ENCODE measurements around the gene TEX12. TPM values are rescaled to one million over a fixed set of nuclear protein-coding genes. Genes with fewer than 3 reads are reported as not detected.
"Not testable (repeated sequence)": the region's sequence is repeated elsewhere in the genome, so short reads cannot be mapped to it uniquely, and the experiment has no call there.

Gene TEX12
- under 1 TPM in 5 of 12 donors, not detected in 7; 0.22 to 0.44 (median 0.23) TPM for polyA plus RNA-seq (ENCODE audit: insufficient read length in 12 of 12)
- long read RNA-seq, donor 1, result 0 reads
- long read RNA-seq, donor 2, result 0 reads
- long read RNA-seq, donor 3, result 0 reads
- long read RNA-seq, donor 4, result 0 reads
- long read RNA-seq, donor 5, result 0 reads
- long read RNA-seq, donor 6, result 0 reads
- long read RNA-seq, donor 7, result 0 reads
- long read RNA-seq, donor 8, result 0 reads
- long read RNA-seq, donor 9, result 0 reads
- long read RNA-seq, donor 10, result 0 reads
- long read RNA-seq, donor 11, result 0 reads

GRCh38 chr11:112167145-112167544 lies at the start of gene TEX12:
Gene TEX12, plus strand, starts transcription at chr11:112167372. Its CDS starts 1,897 bp downstream, at chr11:112169269.
- DNase-seq, result no peak

DNA sequence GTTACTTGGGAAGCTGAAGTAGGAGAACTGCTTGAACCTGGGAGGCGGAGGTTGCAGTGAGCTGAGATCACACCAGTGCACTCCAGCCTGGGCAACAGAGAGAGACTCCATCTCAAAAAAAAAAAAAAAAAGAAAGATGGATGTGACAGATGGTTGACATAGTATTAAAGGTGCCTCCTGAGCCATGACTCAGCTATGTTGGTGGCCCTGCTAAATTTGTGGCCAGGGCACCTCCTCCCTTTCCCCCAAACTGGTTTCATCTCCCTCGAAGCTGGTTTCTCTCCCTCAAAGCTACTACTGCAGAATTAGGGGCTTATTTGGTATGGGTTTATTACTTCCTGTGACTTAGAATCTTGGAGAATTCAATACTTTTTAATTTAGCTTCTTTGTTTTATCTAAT lies 49.0 kb upstream of the TEX12 start:
- no peak for DNase-seq

- no peak for DNase-seq
Observed at GRCh38 chr11:112121981-112122615, 45.1 kb upstream of the TEX12 start.

GRCh38 chr11:112123129-112123528 lies 44.0 kb upstream of the TEX12 start:
- no peak for DNase-seq

DNA sequence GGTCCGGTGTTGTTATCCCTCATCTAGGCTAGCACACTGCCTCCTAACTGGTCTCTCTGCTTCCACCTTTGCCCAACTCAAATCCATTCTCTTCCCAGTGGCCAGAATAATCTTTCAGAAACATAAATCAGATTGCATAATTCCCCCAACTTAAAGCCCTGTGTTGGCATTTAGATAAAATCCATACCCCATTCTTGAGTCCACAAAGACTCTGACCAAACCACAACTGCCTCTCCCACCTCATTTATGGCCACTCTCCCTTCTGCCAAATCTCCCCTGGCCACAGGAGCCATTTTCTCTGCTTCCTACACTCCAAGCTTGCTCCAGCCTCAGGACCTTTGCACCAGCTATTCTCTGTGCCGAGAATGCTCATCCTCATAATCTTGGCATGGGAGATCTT lies 40.1 kb upstream of the TEX12 start:
- DNase-seq, result no peak

DNA sequence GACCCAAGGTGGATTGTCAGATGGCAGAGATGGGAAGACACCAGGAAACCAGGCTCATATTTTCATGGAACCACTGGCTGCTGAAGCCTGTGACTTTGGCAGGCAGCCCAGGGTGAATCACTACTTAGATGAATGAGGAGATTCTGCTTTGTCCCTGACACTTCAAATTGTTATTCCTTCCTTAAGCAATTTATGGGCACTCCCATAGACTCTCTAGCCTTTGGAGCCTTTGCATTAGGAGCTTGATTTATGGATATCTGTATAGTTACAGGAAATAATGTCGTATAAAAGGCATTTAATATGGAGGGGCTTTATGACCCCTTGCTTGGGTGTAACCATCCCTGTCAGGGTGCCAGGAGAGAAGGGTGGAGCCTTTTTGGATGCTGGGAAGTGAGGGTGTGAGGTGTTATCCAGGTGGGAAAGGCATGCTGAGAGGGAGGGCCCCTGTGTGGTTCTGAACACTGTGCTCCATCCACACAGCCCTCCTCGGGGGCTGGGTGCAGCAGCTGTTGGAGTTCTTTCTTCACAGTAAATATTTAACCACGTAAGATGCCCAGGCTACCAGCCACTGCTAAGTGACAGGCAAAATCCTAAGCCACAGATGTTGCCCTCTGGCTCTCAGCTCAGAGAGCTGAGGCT lies 38.6 kb upstream of the TEX12 start:
- DNase-seq, result no peak

GRCh38 chr11:112129656-112130055 lies 37.5 kb upstream of the TEX12 start:
- no peak for DNase-seq

- DNase-seq, result no peak
Observed at GRCh38 chr11:112132737-112133136, 34.4 kb upstream of the TEX12 start.

- DNase-seq, result no peak
Observed at GRCh38 chr11:112134473-112134872, 32.7 kb upstream of the TEX12 start.

DNA sequence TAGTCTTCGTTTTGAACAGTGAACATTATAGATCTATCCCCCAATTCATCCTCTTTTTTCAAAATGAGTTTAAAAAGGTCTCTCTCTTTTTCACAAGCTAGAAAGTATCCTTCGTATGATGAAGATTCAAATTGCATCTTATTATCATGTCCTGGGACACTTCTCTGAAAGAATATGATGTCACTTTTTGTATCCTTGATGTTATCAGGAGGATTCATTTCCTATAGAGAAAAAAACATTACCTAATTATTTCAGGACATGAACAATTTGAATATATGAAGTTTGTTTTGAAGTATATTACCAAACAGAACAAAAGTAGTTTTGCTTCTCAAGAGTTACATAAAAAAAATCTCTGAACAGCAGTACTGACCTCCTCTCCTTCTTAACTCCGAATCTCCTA lies 23.6 kb upstream of the TEX12 start:
- DNase-seq, result no peak

DNA sequence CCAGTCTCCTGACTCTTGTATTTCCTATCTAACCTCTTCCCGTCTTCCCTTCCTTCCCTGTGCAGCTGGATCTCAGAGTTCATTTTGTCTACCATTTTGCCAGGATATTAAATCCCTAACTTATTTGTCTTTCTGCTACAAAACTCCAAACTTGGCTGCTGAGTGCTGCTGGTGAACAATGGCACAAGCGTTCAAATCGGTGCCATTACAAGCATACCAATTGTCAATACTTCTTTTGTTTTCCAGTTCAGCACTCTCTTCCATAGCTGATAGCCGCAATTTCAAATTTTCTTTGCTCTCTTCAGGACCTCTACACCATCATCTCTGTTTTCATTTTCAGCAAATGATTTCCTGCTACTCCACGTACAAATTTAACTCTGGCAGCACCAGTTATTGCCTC lies 16.7 kb upstream of the TEX12 start:
- no peak for DNase-seq

DNA sequence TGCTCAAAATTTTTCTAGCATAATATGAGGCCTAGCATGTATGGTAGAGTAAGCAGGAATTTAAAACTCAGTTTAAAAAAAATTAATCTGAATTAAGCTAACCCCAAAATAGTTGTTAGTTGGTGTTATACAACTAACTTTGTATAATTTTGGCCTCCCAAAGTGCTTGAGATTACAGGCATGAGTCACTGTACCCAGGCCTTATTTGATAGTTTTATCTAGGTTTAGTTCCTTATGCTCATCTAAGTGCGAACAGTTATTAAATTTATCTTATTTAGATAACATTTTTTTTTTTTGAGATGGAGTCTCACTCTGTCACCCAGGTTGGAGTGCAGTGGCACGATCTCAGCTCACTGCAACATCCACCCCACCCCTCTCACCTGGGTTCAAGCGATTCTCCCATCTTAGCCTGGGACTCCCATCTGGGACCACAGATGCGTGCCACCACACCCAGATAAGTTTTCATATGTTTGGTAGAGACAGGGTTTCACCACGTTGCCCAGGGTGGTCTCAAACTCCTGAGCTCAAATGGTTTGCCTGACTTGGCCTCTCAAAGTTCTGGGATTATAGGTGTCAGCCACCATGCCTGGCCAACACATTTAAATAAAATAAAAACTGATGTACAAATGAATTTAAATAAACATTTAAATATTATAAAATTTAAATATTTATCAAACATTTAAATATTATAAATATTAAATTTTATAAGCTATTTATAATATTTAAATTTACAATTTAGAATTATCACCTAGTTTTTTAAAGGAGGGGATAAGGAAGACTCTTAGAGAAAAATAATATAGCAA lies 10.8 kb upstream of the TEX12 start:
- DNase-seq, result no peak

DNA sequence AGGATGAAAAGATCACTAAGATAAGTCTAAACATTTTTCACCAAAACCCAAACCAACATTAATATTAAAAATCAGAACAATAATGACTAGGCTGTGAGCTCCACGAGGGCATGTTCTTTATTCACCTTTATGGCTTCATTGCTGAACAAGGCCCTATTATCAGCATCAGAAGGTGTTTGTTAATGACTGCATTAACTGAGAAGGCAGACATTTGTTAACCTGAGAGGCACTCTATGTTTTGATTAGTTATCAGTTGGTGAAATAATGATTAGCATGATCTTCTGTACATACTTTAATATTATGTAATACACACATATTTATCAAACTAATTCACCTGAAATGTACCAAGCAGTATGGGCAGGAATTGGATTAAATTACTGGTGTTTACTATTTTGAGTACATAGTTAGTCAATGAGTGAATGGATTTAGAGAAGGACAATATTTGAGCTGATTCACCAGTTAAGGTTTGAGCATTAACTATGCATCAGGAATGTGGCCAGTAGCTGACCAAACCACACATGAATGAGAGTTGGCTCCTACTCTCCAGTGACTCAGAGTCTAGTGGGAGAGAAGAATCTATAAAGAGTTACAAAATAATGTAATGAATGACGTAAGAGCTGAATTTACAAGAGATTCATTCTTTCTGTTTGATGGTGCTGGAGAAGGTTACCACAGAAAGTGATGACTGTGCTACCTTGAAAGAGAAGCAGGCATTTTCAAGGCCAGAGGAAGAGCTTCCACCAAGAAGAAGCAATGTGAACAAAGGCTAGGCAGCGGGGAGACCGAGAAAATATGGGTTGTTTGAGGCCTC lies 10.0 kb upstream of the TEX12 start:
- no peak for DNase-seq

DNA sequence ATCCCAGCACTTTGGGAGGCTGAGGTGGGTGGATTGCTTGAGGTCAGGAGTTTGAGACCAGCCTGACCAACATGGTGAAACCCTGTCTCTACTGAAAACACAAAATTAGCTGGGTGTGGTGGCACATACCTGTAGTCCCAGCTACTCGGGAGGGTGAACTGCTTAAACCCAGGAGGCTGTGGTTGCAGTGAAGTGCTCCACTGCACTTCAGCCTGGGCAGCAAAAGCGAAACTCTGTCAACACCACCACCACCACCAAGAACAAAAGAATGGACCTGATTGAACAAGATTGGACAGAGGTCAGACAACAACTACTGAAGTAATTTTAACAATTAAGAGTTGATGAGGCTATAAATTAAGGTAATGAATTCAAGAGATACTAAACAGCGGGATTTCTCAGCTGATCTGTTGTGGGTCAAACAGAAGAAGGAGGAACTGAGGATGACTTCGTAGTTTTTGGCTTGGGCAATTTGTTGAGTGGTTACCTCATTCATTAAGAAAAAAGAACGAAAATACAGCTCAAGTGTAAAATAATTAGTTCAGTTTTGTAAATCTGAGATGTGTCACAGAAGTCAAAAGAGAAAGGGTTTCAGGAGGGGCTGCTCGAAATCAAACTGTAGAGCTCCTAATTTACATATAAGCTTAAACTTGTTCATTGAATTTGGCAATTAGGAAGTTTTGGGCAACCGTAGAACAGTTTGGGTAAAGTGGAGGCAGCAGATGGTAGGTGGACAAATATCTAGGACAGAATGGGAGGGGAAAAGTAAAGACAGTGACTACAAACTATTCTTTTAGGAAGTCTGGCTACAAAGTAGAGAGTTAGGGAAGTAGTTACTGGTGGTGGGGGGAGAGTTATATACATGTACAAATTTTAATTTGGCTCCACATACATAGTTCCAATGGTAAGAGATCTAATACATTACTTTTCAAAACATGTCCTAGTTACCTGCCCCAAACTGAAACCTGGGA lies 7.8 kb upstream of the TEX12 start:
- DNase-seq, result no peak

GRCh38 chr11:112160091-112160848 lies 6.9 kb upstream of the TEX12 start:
- no peak for DNase-seq

GRCh38 chr11:112161012-112161411 lies 6.2 kb upstream of the TEX12 start:
- no peak for DNase-seq

DNA sequence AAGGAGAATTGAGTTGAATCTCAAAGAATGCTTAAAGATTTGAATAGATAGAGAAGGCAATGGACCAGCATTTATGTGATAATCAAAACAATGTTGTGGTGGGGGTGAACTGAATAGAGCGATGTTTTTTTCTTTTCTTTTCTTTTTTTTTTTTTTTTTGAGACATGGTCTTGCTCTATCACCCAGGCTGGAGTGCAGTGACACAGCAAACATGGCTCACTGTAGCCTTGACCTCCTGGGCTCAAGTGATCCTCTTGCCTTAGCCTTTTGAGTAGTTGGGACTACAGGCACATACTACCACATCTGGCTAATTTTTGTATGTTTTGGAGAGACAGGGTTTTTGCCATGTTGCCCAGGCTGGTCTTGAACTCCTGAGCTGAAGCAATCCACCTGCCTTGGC lies 5.0 kb upstream of the TEX12 start:
- DNase-seq, result not testable (repeated sequence)

DNA sequence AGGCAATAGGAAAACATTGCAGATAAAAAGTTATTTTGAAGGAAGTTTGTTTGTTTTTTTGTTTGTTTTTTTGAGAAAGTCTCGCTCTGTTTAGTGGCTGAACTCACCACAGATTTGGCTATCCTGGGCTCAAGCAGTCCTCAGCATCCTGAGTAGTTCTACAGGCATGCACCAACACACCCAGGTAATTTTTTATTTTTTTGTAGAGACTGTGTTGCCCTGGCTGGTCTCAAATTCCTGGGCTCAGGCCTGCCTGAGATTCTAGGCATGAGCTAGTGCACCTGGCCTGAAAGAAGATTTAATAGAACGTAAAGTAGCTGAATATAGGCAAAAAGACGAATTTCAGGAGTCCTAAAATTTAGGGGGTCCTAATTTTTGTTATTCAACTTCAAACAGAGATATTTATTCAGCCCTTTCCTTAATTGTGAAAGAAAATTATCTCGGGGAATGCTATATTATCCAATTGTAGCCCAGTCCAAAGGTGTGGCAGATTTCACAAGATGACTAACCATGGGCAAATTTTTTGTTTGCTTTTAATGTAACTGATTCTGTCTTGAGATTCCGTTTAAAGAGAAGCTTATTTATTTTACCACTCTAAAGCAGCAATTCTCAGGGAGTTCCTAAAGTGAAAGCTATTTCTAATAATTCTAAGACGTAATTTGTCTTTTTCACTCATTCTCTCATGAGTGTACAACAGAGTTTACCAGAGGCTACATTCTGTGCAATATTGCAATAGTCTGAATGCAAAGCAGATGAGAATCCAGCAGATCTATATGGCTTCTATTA lies 4.2 kb upstream of the TEX12 start:
- DNase-seq, result no peak
